Fibroblast of pulmonary artery (primary cell): ENCODE measurements around the gene OTOA.

Experiments used
- DNase-seq: peaks from one replicate; pipeline ENCODE4 v3.0.0-alpha.2; 2010; ENCODE audit warnings: low read depth
- H3K4me3 ChIP-seq: replicated peaks from 2 replicates; pipeline ENCODE4 v1.5.1; 2011; ENCODE audit warnings: low read depth, mild to moderate bottlenecking, control low read depth, low read length, moderate library complexity
- TF ChIP-seq, protein P1 (sequence below): IDR thresholded peaks from 2 replicates; pipeline ENCODE4 v1.5.1; 2011; ENCODE audit warnings: mild to moderate bottlenecking, control low read depth, low read length, inconsistent platforms; ENCODE audit errors: missing control alignments

OTOA gene

DNA sequence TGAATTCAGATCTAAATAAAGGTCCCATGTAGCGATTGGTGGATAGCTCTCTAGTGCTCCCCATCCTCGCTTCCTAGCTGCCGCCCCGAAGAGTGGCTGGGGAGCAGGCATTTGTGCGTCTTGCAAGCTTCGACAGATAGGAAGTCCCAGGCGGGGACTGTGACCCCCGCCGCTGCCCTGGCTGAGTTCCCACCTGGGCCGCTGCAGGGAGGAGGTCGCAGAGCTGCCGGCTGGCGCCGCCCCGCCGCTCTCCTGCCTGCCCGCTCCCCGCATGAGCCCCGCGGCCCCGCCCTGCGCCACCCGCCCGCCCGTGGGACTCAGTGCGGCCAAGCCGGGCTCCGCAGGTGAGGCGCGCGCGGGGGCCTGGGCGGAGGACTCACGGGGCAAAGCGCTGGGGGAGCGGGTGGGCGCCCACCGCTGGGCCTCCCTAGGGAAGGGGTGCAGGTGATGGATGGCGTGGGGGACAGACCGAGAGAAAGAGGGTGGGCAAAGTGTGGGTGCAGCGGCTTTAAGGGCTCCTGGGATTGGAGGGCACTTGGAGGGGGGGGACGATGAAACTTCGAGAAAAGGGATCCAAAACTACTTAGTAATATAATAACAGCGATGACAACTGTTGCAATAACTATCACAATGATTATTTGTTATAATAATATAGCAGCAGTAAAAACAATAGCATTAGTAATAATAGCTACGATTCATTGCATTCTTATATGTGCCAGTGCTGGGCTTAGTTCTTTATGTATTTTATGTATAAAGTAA lies at the start of gene OTOA:
TSS of gene OTOA (plus strand) at position 80 of the 759 bp plus-strand sequence. CDS start 14,547 bp downstream, outside the sequence.
- DNase-seq, result no peak
- no peak within 1 kb of the TSS for H3K4me3 ChIP-seq
- TF ChIP-seq, protein P1, sequence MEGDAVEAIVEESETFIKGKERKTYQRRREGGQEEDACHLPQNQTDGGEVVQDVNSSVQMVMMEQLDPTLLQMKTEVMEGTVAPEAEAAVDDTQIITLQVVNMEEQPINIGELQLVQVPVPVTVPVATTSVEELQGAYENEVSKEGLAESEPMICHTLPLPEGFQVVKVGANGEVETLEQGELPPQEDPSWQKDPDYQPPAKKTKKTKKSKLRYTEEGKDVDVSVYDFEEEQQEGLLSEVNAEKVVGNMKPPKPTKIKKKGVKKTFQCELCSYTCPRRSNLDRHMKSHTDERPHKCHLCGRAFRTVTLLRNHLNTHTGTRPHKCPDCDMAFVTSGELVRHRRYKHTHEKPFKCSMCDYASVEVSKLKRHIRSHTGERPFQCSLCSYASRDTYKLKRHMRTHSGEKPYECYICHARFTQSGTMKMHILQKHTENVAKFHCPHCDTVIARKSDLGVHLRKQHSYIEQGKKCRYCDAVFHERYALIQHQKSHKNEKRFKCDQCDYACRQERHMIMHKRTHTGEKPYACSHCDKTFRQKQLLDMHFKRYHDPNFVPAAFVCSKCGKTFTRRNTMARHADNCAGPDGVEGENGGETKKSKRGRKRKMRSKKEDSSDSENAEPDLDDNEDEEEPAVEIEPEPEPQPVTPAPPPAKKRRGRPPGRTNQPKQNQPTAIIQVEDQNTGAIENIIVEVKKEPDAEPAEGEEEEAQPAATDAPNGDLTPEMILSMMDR, result no peak

DNA sequence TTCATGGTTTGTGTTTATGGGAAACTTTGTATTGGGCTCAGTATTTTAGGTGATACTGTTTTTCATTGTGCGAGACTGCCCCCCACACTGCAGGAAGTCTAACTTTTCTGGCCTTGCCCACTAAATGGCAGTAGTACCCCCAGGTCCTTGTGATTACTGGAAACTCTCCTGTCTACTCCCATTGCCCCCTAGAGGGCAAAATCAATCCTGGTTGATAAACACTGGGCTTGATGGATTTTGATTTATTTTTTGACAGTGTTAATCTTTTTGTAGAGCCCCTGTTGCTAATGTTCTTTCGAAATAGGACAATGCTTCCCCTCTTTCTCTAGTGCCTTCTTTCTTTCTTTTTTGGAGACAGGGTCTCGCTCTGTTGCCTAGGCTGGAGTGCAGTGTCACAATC lies 48.9 kb upstream of the OTOA start:
- no peak for DNase-seq
- TF ChIP-seq, protein P1, result no peak
- H3K4me3 ChIP-seq, result no peak overlapping the region

DNA sequence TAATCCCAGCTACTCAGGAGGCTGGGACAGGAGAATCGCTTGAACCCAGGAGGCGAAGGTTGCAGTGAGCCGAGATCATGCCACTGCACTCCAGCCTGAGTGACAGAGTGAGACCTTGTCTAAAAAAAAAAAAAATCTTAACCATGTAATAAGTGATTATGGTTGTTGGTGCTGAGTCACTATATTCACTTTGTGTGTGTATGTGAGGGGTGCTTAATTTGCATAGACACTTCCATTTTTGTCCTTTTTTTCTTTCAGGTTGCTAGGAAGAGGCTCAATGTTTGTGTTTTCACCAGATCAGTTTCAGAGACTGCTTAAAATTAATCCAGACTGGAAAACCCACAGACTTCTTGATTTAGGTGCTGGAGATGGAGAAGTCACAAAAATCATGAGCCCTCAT lies 46.2 kb upstream of the OTOA start:
- H3K4me3 ChIP-seq, result no peak overlapping the region
- no peak for DNase-seq
- TF ChIP-seq, protein P1, result no peak

DNA sequence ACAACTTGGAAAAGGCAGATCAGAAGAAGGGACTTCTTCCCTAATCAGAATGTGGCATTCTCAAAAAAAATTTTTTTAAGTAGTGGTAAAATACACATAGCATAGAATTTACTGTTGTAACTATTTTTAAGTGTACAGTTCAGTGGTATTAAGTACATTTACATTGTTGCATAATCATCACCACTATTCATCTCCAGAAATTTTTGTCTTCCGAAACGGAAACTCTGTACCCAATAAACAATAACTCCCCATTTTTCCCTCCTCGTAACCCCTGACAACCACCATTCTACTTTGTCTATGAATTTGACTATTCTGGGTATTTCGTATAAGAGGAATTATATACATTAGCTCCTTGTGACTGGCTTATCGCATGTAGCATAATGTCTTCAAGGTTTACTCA lies 45.5 kb upstream of the OTOA start:
- DNase-seq, result no peak
- H3K4me3 ChIP-seq, result no peak overlapping the region
- TF ChIP-seq, protein P1, result no peak

DNA sequence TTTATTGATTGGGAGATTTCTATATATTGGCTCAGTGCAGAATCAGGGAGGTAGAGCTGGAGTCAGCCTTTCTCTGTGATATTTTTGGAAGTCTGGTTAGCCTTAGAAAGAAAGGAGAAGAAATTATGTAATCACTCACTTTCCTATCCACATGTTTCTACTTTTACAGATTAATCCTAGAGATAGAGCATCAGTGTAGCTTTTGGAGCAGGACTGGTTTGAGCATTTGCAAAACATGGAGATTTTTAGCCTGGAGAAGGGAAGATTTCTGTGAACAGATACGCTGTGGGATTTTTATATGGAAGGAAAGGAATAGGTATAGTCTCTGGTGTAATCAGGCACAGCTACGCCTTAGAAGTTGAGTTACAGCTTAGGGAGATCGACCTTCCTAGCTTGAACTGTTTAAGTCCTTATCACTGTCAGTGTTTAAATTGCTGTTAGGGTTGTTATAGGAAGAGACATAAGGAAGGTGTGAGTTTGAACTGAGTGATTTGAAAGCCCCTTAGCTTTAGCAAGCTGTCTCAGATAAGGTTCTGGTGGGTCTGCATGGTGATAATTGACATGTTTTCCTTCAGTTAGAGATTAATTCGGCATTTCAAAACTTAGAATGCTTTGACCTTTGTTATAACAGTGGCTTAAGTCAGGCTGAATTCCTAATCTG lies 43.9 kb upstream of the OTOA start:
- DNase-seq, result no peak
- TF ChIP-seq, protein P1, result no peak
- H3K4me3 ChIP-seq, result no peak overlapping the region

DNA sequence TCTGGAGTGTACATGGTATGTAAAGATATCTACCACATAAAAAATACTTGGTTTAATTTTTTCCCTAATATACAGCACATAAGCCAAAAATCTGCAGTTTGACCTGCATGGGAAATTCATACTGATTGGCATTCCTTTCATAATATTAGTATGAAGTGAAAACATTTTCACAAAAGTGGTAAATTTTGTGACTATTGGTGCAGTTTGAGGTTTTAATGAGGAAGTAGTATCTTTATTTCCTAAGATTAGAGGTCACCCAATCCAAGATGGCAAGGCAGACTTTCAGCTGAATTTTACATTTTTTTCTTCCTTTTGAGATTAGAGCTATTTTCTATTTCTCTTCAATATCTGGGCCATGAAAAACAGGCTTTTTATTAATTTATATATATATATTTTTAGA lies 43.2 kb upstream of the OTOA start:
- no peak for DNase-seq
- TF ChIP-seq, protein P1, result no peak
- no peak overlapping the region for H3K4me3 ChIP-seq

DNA sequence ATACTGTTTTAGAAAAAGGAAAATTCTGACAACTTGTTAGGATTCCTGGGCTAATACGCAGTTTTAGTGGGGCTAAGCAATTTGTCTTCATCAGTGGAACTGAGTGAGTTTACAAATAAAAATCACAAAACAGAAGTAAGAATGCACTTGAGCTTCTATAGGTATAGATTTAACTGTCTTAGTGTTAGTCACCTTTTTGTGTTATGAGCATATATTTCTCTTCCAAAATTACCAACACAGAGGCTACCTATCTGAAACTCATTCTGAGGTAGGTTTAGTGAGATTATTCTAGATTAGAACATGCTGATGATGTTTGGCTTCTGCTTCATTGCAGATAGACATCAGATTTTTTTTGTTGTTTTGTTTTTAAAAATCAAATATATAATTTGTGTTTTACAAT lies 41.2 kb upstream of the OTOA start:
- TF ChIP-seq, protein P1, result no peak
- H3K4me3 ChIP-seq, result no peak overlapping the region
- DNase-seq, result no peak
